Activated naive CD4-positive, alpha-beta T cell treated with anti-CD3 and anti-CD28 coated beads, Interleukin-2, amount 50 U/mL, for 24 hours (primary cell): ENCODE data around the gene LARP1.
A peak's percentile ranks its signal among the peaks of the same experiment; 100 is the strongest.

Source experiments
- H3K27ac Mint-ChIP-seq: one replicate; pipeline ENCODE4 v1.8.0; 2021; ENCODE audit warnings: mild to moderate bottlenecking, mixed read lengths
- H3K27me3 Mint-ChIP-seq: one replicate; pipeline ENCODE4 v1.8.0; 2021; ENCODE audit warnings: mixed read lengths
- H3K36me3 Mint-ChIP-seq: one replicate; pipeline ENCODE4 v1.8.0; 2021; ENCODE audit warnings: mixed read lengths
- H3K4me1 Mint-ChIP-seq: one replicate; pipeline ENCODE4 v1.8.0; 2021; ENCODE audit warnings: mixed read lengths
- H3K4me3 Mint-ChIP-seq: one replicate; pipeline ENCODE4 v1.8.0; 2021; ENCODE audit warnings: mild to moderate bottlenecking, mixed read lengths
- H3K9me3 Mint-ChIP-seq: one replicate; pipeline ENCODE4 v1.8.0; 2021; ENCODE audit warnings: mixed read lengths

LARP1 gene

GRCh38 chr5:154788212-154788611 is 33.0 kb downstream of the LARP1 start:
- H3K4me3 Mint-ChIP-seq, result peak overlapping the region; percentile 26

GRCh38 chr5:154791535-154791934 is 36.4 kb downstream of the LARP1 start:
- Mint-ChIP-seq H3K27ac (no peak overlapping the region), H3K27me3 (no peaks in the 10 kb centered on the region), H3K4me3 (no peak overlapping the region), H3K36me3 (peaks cover 16% of the 10 kb centered on the region), H3K4me1 (peaks cover 27% of the 10 kb centered on the region), H3K9me3 (no peaks in the 10 kb centered on the region)

More at GRCh38 chr5:154788212-154788611, 33.0 kb downstream of the LARP1 start:
- Mint-ChIP-seq H3K27me3 (no peaks in the 10 kb centered on the region), H3K4me1 (peaks cover 54% of the 10 kb centered on the region), H3K27ac (peak overlapping the region; percentile 97), H3K9me3 (no peaks in the 10 kb centered on the region), H3K36me3 (peaks cover 6% of the 10 kb centered on the region)

- H3K9me3 Mint-ChIP-seq, result no peaks in the 10 kb centered on the region
- H3K27me3 Mint-ChIP-seq, result no peaks in the 10 kb centered on the region
- peak overlapping the region; percentile 65 for H3K27ac Mint-ChIP-seq
- H3K4me1 Mint-ChIP-seq, result peaks cover 7% of the 10 kb centered on the region
- H3K4me3 Mint-ChIP-seq, result no peak overlapping the region
- H3K36me3 Mint-ChIP-seq, result peaks cover 18% of the 10 kb centered on the region
Observed at GRCh38 chr5:154793599-154794524, 38.7 kb downstream of the LARP1 start.

- H3K9me3 Mint-ChIP-seq, result no peaks in the 10 kb centered on the region
- peak overlapping the region; percentile 12 for H3K27ac Mint-ChIP-seq
- no peak overlapping the region for H3K4me3 Mint-ChIP-seq
- no peaks in the 10 kb centered on the region for H3K27me3 Mint-ChIP-seq
- H3K36me3 Mint-ChIP-seq, result peaks cover 18% of the 10 kb centered on the region
- H3K4me1 Mint-ChIP-seq, result peaks cover 10% of the 10 kb centered on the region
Observed at GRCh38 chr5:154794525-154795234, 39.5 kb downstream of the LARP1 start.

GRCh38 chr5:154795235-154795596 is 40.0 kb downstream of the LARP1 start:
- H3K36me3 Mint-ChIP-seq, result peaks cover 20% of the 10 kb centered on the region

GRCh38 chr5:154797762-154798161 is 42.6 kb downstream of the LARP1 start:
- Mint-ChIP-seq H3K36me3 (peaks cover 28% of the 10 kb centered on the region), H3K27me3 (no peaks in the 10 kb centered on the region), H3K27ac (peak overlapping the region; percentile 51), H3K4me1 (peaks cover 11% of the 10 kb centered on the region), H3K9me3 (no peaks in the 10 kb centered on the region), H3K4me3 (no peak overlapping the region)

More at GRCh38 chr5:154795235-154795596, 40.0 kb downstream of the LARP1 start:
- Mint-ChIP-seq H3K4me3 (no peak overlapping the region), H3K4me1 (peaks cover 11% of the 10 kb centered on the region), H3K27me3 (no peaks in the 10 kb centered on the region), H3K27ac (no peak overlapping the region), H3K9me3 (no peaks in the 10 kb centered on the region)

GRCh38 chr5:154800582-154800981 is 45.4 kb downstream of the LARP1 start:
- no peaks in the 10 kb centered on the region for H3K27me3 Mint-ChIP-seq
- H3K27ac Mint-ChIP-seq, result no peak overlapping the region
- no peak overlapping the region for H3K4me3 Mint-ChIP-seq
- H3K9me3 Mint-ChIP-seq, result no peaks in the 10 kb centered on the region
- peaks cover 4% of the 10 kb centered on the region for H3K4me1 Mint-ChIP-seq
- H3K36me3 Mint-ChIP-seq, result peaks cover 33% of the 10 kb centered on the region

GRCh38 chr5:154801083-154801482 is 45.9 kb downstream of the LARP1 start:
- no peak overlapping the region for H3K27ac Mint-ChIP-seq
- peaks cover 33% of the 10 kb centered on the region for H3K36me3 Mint-ChIP-seq
- H3K27me3 Mint-ChIP-seq, result no peaks in the 10 kb centered on the region
- H3K9me3 Mint-ChIP-seq, result no peaks in the 10 kb centered on the region
- no peak overlapping the region for H3K4me3 Mint-ChIP-seq
- H3K4me1 Mint-ChIP-seq, result peaks cover 4% of the 10 kb centered on the region

- peak overlapping the region; percentile 68 for H3K27ac Mint-ChIP-seq
- H3K36me3 Mint-ChIP-seq, result peaks cover 32% of the 10 kb centered on the region
- H3K9me3 Mint-ChIP-seq, result no peaks in the 10 kb centered on the region
- H3K4me3 Mint-ChIP-seq, result no peak overlapping the region
- no peaks in the 10 kb centered on the region for H3K27me3 Mint-ChIP-seq
- H3K4me1 Mint-ChIP-seq, result peaks cover 4% of the 10 kb centered on the region
Observed at GRCh38 chr5:154802050-154802449, 46.9 kb downstream of the LARP1 start.

- H3K4me3 Mint-ChIP-seq, result no peak overlapping the region
- no peaks in the 10 kb centered on the region for H3K4me1 Mint-ChIP-seq
- H3K27me3 Mint-ChIP-seq, result no peaks in the 10 kb centered on the region
- H3K27ac Mint-ChIP-seq, result no peak overlapping the region
- peaks cover 31% of the 10 kb centered on the region for H3K36me3 Mint-ChIP-seq
- H3K9me3 Mint-ChIP-seq, result no peaks in the 10 kb centered on the region
Observed at GRCh38 chr5:154806176-154806575, 51.0 kb downstream of the LARP1 start.

- Mint-ChIP-seq H3K27ac (no peak overlapping the region), H3K9me3 (no peaks in the 10 kb centered on the region), H3K27me3 (no peaks in the 10 kb centered on the region), H3K4me1 (peaks cover 42% of the 10 kb centered on the region), H3K4me3 (no peak overlapping the region), H3K36me3 (peaks cover 30% of the 10 kb centered on the region)
Observed at GRCh38 chr5:154811239-154811638, 56.1 kb downstream of the LARP1 start.

GRCh38 chr5:154811653-154812465 is 56.7 kb downstream of the LARP1 start:
- H3K27me3 Mint-ChIP-seq, result no peaks in the 10 kb centered on the region
- peak overlapping the region; percentile 36 for H3K4me3 Mint-ChIP-seq
- H3K4me1 Mint-ChIP-seq, result peaks cover 45% of the 10 kb centered on the region
- no peaks in the 10 kb centered on the region for H3K9me3 Mint-ChIP-seq
- H3K27ac Mint-ChIP-seq, result peak overlapping the region; percentile 18
- peaks cover 31% of the 10 kb centered on the region for H3K36me3 Mint-ChIP-seq

- H3K36me3 Mint-ChIP-seq, result peaks cover 28% of the 10 kb centered on the region
- peak overlapping the region; percentile 30 for H3K4me3 Mint-ChIP-seq
- peak overlapping the region; percentile 62 for H3K27ac Mint-ChIP-seq
- H3K27me3 Mint-ChIP-seq, result no peaks in the 10 kb centered on the region
- H3K9me3 Mint-ChIP-seq, result no peaks in the 10 kb centered on the region
- H3K4me1 Mint-ChIP-seq, result peaks cover 45% of the 10 kb centered on the region
Observed at GRCh38 chr5:154813158-154813557, 58.0 kb downstream of the LARP1 start.

GRCh38 chr5:154813736-154814135 is 58.6 kb downstream of the LARP1 start:
- Mint-ChIP-seq H3K36me3 (peaks cover 26% of the 10 kb centered on the region), H3K27me3 (no peaks in the 10 kb centered on the region), H3K4me3 (no peak overlapping the region), H3K9me3 (no peaks in the 10 kb centered on the region), H3K27ac (no peak overlapping the region), H3K4me1 (peaks cover 48% of the 10 kb centered on the region)

- peaks cover 57% of the 10 kb centered on the region for H3K4me1 Mint-ChIP-seq
- no peak overlapping the region for H3K27ac Mint-ChIP-seq
- no peaks in the 10 kb centered on the region for H3K27me3 Mint-ChIP-seq
- no peaks in the 10 kb centered on the region for H3K9me3 Mint-ChIP-seq
- no peak overlapping the region for H3K4me3 Mint-ChIP-seq
- H3K36me3 Mint-ChIP-seq, result peaks cover 26% of the 10 kb centered on the region
Observed at GRCh38 chr5:154815025-154815424, 59.8 kb downstream of the LARP1 start.
